Measurements from ENCODE around the gene LTA4H. TPM values are rescaled to one million over a fixed set of nuclear protein-coding genes. Genes with fewer than 3 reads are reported as not detected.

LTA4H gene
- total RNA-seq, 1 donor from 2014 or later = 117 TPM

GRCh38 chr12:96034621-96035282 lies 635 bp downstream of the LTA4H start:
- Mint-ChIP-seq H3K4me1 (ENCODE audit: unreplicated experiment) (peaks cover 14% of the 10 kb centered on the region), H3K27ac (no peak overlapping the region), H3K27me3 (no peaks in the 10 kb centered on the region), H3K36me3 (no peaks in the 10 kb centered on the region), H3K9me3 (no peaks in the 10 kb centered on the region), H3K4me3 (no peak overlapping the region)
- no peak for DNase-seq (ENCODE audit: extremely low spot score, unreplicated experiment)
- no peak for TF ChIP-seq CTCF (conservative IDR thresholded peaks at IDR 0.05)

- Mint-ChIP-seq H3K9me3 (no peaks in the 10 kb centered on the region), H3K27me3 (no peaks in the 10 kb centered on the region), H3K4me1 (ENCODE audit: unreplicated experiment) (peaks cover 15% of the 10 kb centered on the region), H3K27ac (no peak overlapping the region), H3K36me3 (no peaks in the 10 kb centered on the region), H3K4me3 (no peak overlapping the region)
- TF ChIP-seq CTCF (conservative IDR thresholded peaks at IDR 0.05) = no peak
- DNase-seq (ENCODE audit: extremely low spot score, unreplicated experiment) = no peak
Measured at GRCh38 chr12:96033549-96034389, 1.6 kb downstream of the LTA4H start.

GRCh38 chr12:96029826-96030225 lies 5.6 kb downstream of the LTA4H start:
- TF ChIP-seq CTCF (conservative IDR thresholded peaks at IDR 0.05) = no peak
- no peaks in the 10 kb centered on the region for H3K27me3 Mint-ChIP-seq
- H3K4me1 Mint-ChIP-seq (ENCODE audit: unreplicated experiment) = peaks cover 15% of the 10 kb centered on the region
- no peak overlapping the region for H3K4me3 Mint-ChIP-seq
- H3K9me3 Mint-ChIP-seq = no peaks in the 10 kb centered on the region
- H3K27ac Mint-ChIP-seq = no peak overlapping the region
- H3K36me3 Mint-ChIP-seq = peaks cover 19% of the 10 kb centered on the region
- DNase-seq (ENCODE audit: extremely low spot score, unreplicated experiment) = no peak

GRCh38 chr12:96028538-96028937 lies 6.8 kb downstream of the LTA4H start:
- H3K4me1 Mint-ChIP-seq (ENCODE audit: unreplicated experiment) = peaks cover 15% of the 10 kb centered on the region
- DNase-seq (ENCODE audit: extremely low spot score, unreplicated experiment) = no peak
- H3K4me3 Mint-ChIP-seq = no peak overlapping the region
- H3K27me3 Mint-ChIP-seq = no peaks in the 10 kb centered on the region
- H3K27ac Mint-ChIP-seq = no peak overlapping the region
- no peak for TF ChIP-seq CTCF (conservative IDR thresholded peaks at IDR 0.05)
- no peaks in the 10 kb centered on the region for H3K9me3 Mint-ChIP-seq
- H3K36me3 Mint-ChIP-seq = peaks cover 19% of the 10 kb centered on the region

GRCh38 chr12:96026331-96026730 lies 9.1 kb downstream of the LTA4H start:
- peaks cover 7% of the 10 kb centered on the region for H3K4me1 Mint-ChIP-seq (ENCODE audit: unreplicated experiment)
- H3K4me3 Mint-ChIP-seq = no peak overlapping the region
- no peaks in the 10 kb centered on the region for H3K27me3 Mint-ChIP-seq
- no peak overlapping the region for H3K27ac Mint-ChIP-seq
- no peak for DNase-seq (ENCODE audit: extremely low spot score, unreplicated experiment)
- peaks cover 26% of the 10 kb centered on the region for H3K36me3 Mint-ChIP-seq
- no peaks in the 10 kb centered on the region for H3K9me3 Mint-ChIP-seq
- no peak for TF ChIP-seq CTCF (conservative IDR thresholded peaks at IDR 0.05)
